IMR-90 (cell line): ENCODE measurements around the gene MAP3K13. TPM values are rescaled to one million over a fixed set of nuclear protein-coding genes. Genes with fewer than 3 reads are reported as not detected.

Source experiments
- ATAC-seq: fragments of 200-7000 bp; cut with Tn5 transposase; 2 replicates; pipeline ENCODE4 v1.9.1; 2020; ENCODE audit warnings: low read depth, mild to moderate bottlenecking, moderate library complexity
- BruUV-seq: library from RNA; stranded (reverse); fragments of 400-500 nt; replicated peaks from 2 replicates; lab custom pipeline; 2021; lab: Mats Ljungman, UMichigan
- CTCF ChIA-PET: fragments of 300-600 bp; formaldehyde crosslinking; extraction: SDS; loops from one replicate; lab custom pipeline; 2021; ENCODE audit warnings: antibody characterized with exemption; lab: Yijun Ruan, JAX
- POLR2A ChIA-PET: fragments of 300-600 bp; sonication (Branson Sonifier 250); formaldehyde crosslinking; loops from one replicate; lab custom pipeline; 2022; ENCODE audit warnings: antibody characterized with exemption; ENCODE audit not compliant: unreplicated experiment; lab: Charles Lee
- DNase-seq: peaks from one replicate; pipeline ENCODE4 v3.0.0; 2013
- H2AFZ ChIP-seq: replicated peaks from 2 replicates; pipeline ENCODE3; 2013; ENCODE audit warnings: low read length, mild to moderate bottlenecking; ENCODE audit not compliant: poor library complexity
- H2AK5ac ChIP-seq: 2 replicates; pipeline ENCODE4 v1.6.1; 2013; ENCODE audit warnings: low read depth, low read length, inconsistent platforms
- H2AK9ac ChIP-seq: replicated peaks from 2 replicates; pipeline ENCODE3; 2013; ENCODE audit warnings: mild to moderate bottlenecking, low read depth, low read length, moderate library complexity; ENCODE audit not compliant: poor library complexity
- H2BK120ac ChIP-seq: 2 replicates; pipeline ENCODE4 v1.6.1; 2013; ENCODE audit warnings: low read depth, low read length, inconsistent platforms
- H2BK15ac ChIP-seq: 3 replicates; pipeline ENCODE4 v1.6.1; 2013; ENCODE audit warnings: low read depth, low read length, inconsistent platforms
- H2BK20ac ChIP-seq: 2 replicates; pipeline ENCODE4 v1.6.1; 2013; ENCODE audit warnings: low read depth, mild to moderate bottlenecking, inconsistent platforms, low read length, moderate library complexity
- H2BK5ac ChIP-seq: 2 replicates; pipeline ENCODE4 v1.6.1; 2013; ENCODE audit warnings: mild to moderate bottlenecking, low read depth, low read length, inconsistent platforms; ENCODE audit not compliant: poor library complexity, severe bottlenecking
- H3K14ac ChIP-seq: replicated peaks from 2 replicates; pipeline ENCODE4 v1.6.1; 2013; ENCODE audit warnings: low read depth, low read length, inconsistent platforms
- H3K18ac ChIP-seq: 2 replicates; pipeline ENCODE4 v1.6.1; 2013; ENCODE audit warnings: low read depth, low read length, control low read depth
- H3K23ac ChIP-seq: 2 replicates; pipeline ENCODE4 v1.6.1; 2013; ENCODE audit warnings: low read depth, low read length, inconsistent platforms
- H3K27ac ChIP-seq: 2 replicates; pipeline ENCODE4 v1.5.1; 2013; ENCODE audit warnings: mild to moderate bottlenecking, control low read depth, low read length; ENCODE audit not compliant: insufficient read depth
- H3K27me3 ChIP-seq: 2 replicates; pipeline ENCODE4 v1.6.1; 2013; ENCODE audit warnings: low read length; ENCODE audit not compliant: control insufficient read depth, insufficient read depth
- H3K36me3 ChIP-seq: 2 replicates; pipeline ENCODE4 v1.6.1; 2013; ENCODE audit warnings: low read length, mixed read lengths; ENCODE audit not compliant: control insufficient read depth, insufficient read depth
- H3K4ac ChIP-seq: 2 replicates; pipeline ENCODE4 v1.6.1; 2013; ENCODE audit warnings: low read depth, low read length, inconsistent platforms
- H3K4me1 ChIP-seq: 2 replicates; pipeline ENCODE4 v1.6.1; 2013; ENCODE audit warnings: low read length, mixed read lengths; ENCODE audit not compliant: control insufficient read depth, insufficient read depth
- H3K4me2 ChIP-seq: 2 replicates; pipeline ENCODE4 v1.6.1; 2013; ENCODE audit warnings: low read depth, mild to moderate bottlenecking, control low read depth, low read length, moderate library complexity
- H3K4me3 ChIP-seq: 2 replicates; pipeline ENCODE4 v1.5.1; 2013; ENCODE audit warnings: low read depth, mild to moderate bottlenecking, control low read depth, low read length, moderate library complexity; ENCODE audit not compliant: insufficient read depth
- H3K56ac ChIP-seq: 2 replicates; pipeline ENCODE4 v1.6.1; 2013; ENCODE audit warnings: low read length, inconsistent platforms; ENCODE audit not compliant: insufficient read depth; ENCODE audit errors: extremely low read depth
- H3K79me1 ChIP-seq, 2 experiments: 2 replicates each; pipeline ENCODE4 v1.6.1; 2013; ENCODE audit warnings: low read length in 2 of 2, inconsistent platforms in 1 of 2, low read depth in 1 of 2
- H3K9ac ChIP-seq: 2 replicates; pipeline ENCODE4 v1.6.1; 2013; ENCODE audit warnings: low read depth, low read length, control low read depth
- H3K9me1 ChIP-seq: 2 replicates; pipeline ENCODE4 v1.6.1; 2013; ENCODE audit warnings: low read length, inconsistent platforms; ENCODE audit not compliant: insufficient read depth
- H3K9me3 ChIP-seq: 2 replicates; pipeline ENCODE4 v1.6.1; 2013; ENCODE audit warnings: low read length; ENCODE audit not compliant: control insufficient read depth, insufficient read depth
- H4K20me1 ChIP-seq: 2 replicates; pipeline ENCODE4 v1.6.1; 2013; ENCODE audit warnings: low read length, inconsistent platforms; ENCODE audit not compliant: insufficient read depth
- H4K5ac ChIP-seq: 2 replicates; pipeline ENCODE4 v1.6.1; 2013; ENCODE audit warnings: mild to moderate bottlenecking, low read depth, low read length, control low read depth
- H4K8ac ChIP-seq, 2 experiments: 2 replicates each; pipeline ENCODE4 v1.6.1; 2013; ENCODE audit warnings: low read depth in 2 of 2, low read length in 2 of 2, control low read depth in 1 of 2, inconsistent platforms in 1 of 2
- H4K91ac ChIP-seq: 2 replicates; pipeline ENCODE4 v1.6.1; 2013; ENCODE audit warnings: low read depth, low read length, inconsistent platforms; ENCODE audit not compliant: insufficient read depth
- FOS ChIP-seq: fragments of 150-350 bp; IDR thresholded peaks from 2 replicates; pipeline ENCODE4 v1.6.1; 2016; ENCODE audit warnings: low read depth, low read length
- RCOR1 ChIP-seq: IDR thresholded peaks from 2 replicates; pipeline ENCODE4 v1.6.1; 2012; ENCODE audit warnings: mild to moderate bottlenecking, low read length, improper control_type of control experiment; ENCODE audit not compliant: insufficient replicate concordance
- RFX5 ChIP-seq: IDR thresholded peaks from 2 replicates; pipeline ENCODE4 v1.8.0; 2012; ENCODE audit warnings: low read depth, mild to moderate bottlenecking, low read length, moderate library complexity
- WGBS, 2 experiments: methylation state at CpG; one replicate each; pipeline versions ENCODE4 v1.1.5 to v1.1.7; 2013; ENCODE audit warnings: missing lambda C conversion rate in 2 of 2; ENCODE audit not compliant: insufficient read length in 1 of 2; ENCODE audit errors: extremely low coverage in 2 of 2; 5-methylcytosine and 5-hydroxymethylcytosine counted together
- dilution Hi-C: fragments of 300-500 bp; cut with HindIII; formaldehyde crosslinking; loops from one replicate; pipeline ENCODE4 v1.14.3; 2018; ENCODE audit warnings: low sequenced_read_pairs; ENCODE audit not compliant: unreplicated experiment
- in situ Hi-C: fragments of 300-500 bp; cut with MboI; formaldehyde crosslinking; loops from 3 replicates; pipeline ENCODE4 v1.14.3; 2019; ENCODE audit warnings: low sequenced_read_pairs, inconsistent platforms, mixed read lengths
- intact Hi-C: fragments of 100-400 bp; cut with micrococcal nuclease; formaldehyde crosslinking; loops from 2 replicates; pipeline ENCODE4 v1.10.0; 2022
- polyA plus RNA-seq, 3 experiments: library from polyadenylated mRNA; depleted of rRNA; stranded (reverse); fragments of >200 nt; gene quantifications; 2 replicates each; pipeline ENCODE4 v1.2.3, GENCODE V29; 2012; ENCODE audit warnings: low replicate concordance in 1 of 3
- total RNA-seq: library from RNA; depleted of rRNA; stranded (reverse); fragments of >200 nt; gene quantifications from 2 replicates; pipeline ENCODE4 v1.2.3, GENCODE V29; 2012

The MAP3K13 gene
- total and polyA plus RNA-seq, 2 of the 4 experiments (the other 2 are of a cell fraction): 9.9 to 17.6 TPM

DNA sequence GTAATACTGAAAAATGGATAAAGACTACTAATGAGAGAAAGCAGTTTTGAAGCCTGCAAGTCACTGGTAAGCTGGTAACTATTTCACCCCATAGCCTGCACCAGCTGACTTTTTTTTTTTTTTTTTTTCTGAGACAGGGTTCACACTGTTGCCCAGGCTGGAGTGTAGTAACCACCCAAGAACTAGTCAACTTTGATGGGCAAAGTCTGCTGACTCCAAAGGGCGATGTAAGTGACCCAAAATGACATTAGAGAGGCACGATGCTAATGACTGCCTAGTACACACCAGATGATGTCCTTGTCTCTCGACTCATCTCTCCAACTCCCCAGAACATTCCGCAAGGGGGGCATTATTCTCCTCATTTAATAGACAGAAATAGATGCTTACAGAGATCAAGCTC is 148.8 kb downstream of the MAP3K13 start:
- POLR2A ChIA-PET: no interaction called here
- Histone ChIP-seq H3K9ac (no peak overlapping the region), H3K9me1 (no peaks in the 10 kb centered on the region), H3K23ac (no peak overlapping the region), H3K4ac (no peak overlapping the region), H3K27me3 (peaks cover 15% of the 10 kb centered on the region), H3K36me3 (no peaks in the 10 kb centered on the region), H2AFZ (no peak overlapping the region), H2BK5ac (no peak overlapping the region), H4K8ac (no peak overlapping the region), H3K4me2 (no peak overlapping the region), H3K9me3 (no peaks in the 10 kb centered on the region), H3K4me3 (no peak overlapping the region), H2AK9ac (no peak overlapping the region), H3K18ac (no peak overlapping the region), H3K27ac (no peak overlapping the region), H4K5ac (no peak overlapping the region), H4K20me1 (no peaks in the 10 kb centered on the region), H3K79me1 (no peaks in the 10 kb centered on the region), H2AK5ac (no peak overlapping the region), H3K56ac (no peak overlapping the region), H4K91ac (no peak overlapping the region), H2BK20ac (no peak overlapping the region), H2BK15ac (no peak overlapping the region), H3K14ac (no peak overlapping the region), H3K4me1 (no peaks in the 10 kb centered on the region), H2BK120ac (no peak overlapping the region)
- CTCF ChIA-PET: interaction anchor here (0.5 kb wide), 1 partner anchor 434 kb away, joined by 3 read pairs; no protein-coding TSS in a partner anchor
- DNase-seq: no peak
- ATAC-seq: no peak
- dilution Hi-C loops (no loop called here), intact Hi-C loops (no loop called here), in situ Hi-C loops (no loop called here)
- no peak for TF ChIP-seq FOS
- TF ChIP-seq RFX5: no peak
- no peak for TF ChIP-seq RCOR1
- no TSS peak for BruUV-seq
- WGBS, 2 experiments: no CpG with 5 or more reads among the region's 4 CpGs
